Measurements from ENCODE around the gene MOK.
A peak's percentile ranks its signal among the peaks of the same experiment; 100 is the strongest.
"Not testable (repeated sequence)": the region's sequence is repeated elsewhere in the genome, so short reads cannot be mapped to it uniquely, and the experiment has no call there.

Gene MOK

DNA sequence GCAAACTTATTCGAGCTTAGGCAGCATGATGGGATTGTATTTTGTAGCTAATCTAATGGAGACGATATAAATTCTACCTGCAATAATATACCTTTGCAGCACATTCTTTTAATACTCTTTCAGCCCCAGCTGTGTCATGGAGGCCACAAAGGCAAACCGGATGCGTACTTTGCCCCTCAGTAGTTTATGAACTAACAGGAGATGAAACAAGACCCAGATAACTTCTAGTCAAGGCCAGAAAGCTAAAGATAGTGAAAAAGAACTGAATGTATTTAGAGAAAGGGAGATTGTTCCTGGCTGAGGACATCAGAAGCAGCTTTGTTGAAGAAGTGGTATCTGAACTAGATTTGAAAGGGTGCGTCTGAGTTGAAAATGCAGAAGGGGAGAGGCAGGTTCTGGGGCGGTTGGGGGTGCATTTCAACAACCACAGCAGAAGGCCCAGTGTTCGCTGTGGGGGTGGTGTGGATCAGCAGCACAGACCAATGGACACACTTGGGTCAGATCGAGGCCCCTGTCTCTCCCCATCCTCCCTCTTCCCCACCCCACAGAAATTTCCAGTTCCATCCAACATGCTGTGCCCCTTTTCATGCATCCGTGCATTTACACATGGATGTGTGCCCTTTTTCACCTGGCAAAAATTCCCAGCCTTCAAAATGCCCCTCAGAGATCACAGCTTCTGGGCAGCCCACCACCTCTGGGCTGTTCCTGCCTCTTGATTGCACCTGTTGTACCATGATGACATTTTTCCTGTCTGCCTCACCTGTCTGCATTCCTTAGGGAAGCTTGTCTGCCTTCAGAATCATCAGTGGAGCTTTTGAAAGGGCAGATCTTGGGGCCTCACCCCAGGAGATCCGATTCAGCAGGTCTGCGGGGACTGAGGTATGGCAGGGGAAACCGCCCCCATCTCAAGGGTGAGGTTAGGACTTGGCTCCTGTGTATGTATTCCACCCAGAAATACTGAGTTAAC lies 16.8 kb upstream of the MOK start:
- DNase-seq, result no peak

DNA sequence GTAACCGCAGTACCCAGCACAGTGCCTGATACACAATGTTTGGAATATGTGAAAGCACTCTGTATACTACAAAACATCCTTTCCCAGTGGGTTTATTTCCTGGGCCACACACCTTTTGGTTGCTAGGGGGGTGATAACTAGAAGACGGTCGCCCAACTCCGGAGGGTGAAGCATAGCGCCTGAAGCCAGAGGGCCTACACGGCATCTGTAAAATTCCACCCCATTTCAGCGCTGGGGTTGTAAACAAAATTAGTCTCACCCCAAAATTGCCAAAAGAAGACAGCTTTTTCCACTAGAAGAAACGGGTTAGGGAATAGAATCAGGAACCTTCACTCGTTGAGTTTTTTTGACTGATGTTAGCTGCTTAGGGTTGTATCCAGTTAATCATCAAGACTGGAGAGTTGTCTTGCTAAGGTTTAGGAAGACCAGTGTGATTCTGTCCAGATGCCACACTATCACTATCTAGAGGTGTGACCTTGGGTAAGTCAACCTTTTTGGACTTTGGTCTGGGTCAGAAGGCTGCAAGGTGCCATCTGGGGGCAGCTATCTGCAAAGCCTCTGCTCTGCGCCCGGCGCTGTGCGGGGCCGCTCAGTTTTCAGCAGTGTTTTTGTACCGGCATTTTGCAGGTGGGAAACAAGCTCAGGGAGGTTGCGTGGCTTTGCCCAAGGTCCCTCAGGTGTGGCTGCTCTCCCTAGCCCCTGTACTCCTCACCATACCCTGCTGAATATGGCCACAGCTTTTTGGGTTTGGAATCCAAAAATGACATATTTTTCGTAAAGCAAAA lies 15.9 kb upstream of the MOK start:
- no peak for DNase-seq

DNA sequence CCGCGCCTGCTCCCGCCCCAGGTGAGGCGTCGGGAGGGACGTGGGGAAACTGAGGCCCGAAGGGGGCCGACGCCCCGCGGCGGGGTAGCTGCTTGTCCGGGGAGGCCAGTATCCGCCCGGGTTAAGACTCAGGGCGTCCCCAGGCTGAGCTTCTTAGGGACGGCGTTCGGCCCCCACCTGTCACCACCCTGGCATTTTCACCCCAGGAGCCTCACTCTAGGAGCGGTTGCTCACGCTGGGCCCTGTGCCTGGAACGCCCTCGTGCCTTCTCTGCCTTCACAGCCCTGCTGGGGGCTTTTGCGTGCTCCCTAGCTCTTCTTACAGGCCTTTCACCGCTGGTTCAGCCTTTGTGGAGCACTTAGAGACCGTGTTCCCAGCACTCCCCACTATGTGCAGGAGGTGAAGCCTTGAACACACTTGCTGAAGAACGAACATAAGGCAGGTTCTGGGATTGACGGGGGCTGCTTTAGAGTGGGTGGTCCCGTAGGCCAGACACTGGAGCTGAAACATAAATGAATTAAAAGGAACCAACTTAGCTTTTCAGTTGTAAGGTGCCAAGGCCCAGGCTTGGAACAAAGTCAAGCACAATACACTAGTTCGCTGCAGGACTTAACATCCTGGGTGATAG lies 15.2 kb upstream of the MOK start:
- peak; percentile 62 for DNase-seq

DNA sequence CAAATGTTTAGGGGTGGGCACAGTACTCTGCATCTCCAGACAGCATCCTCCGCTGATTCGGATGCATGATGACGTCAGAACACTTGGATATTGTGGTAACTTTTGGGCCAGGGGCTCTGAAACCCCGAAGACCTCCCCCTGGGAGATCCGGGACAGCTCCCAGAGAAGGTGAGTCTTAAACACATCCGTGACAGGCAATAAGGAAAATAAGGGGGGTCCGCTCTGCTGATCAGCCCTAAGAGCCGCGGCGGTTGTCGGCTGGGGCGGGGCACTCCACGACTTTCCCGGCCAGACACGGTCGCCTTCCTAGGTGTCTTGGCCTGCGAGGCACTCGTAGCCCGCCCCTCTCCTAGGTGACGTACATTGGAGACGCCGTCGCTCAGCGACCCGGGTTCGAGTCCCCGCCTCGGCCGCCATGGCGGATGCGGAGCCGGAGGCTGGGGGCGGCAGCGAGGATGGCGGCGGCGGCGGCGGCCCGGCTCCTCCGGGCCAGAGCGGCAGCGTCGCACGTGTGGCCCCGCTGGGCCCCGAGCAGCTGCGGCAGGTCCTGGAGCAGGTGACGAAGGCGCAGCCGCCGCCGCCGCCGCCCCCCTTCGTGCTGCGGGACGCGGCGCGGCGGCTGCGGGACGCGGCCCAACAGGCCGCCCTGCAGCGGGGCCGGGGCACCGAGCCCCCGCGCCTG lies 14.5 kb upstream of the MOK start, which contains the start of gene ZNF839:
Gene ZNF839 (plus strand): TSS at position 396 of the 682 bp plus-strand sequence. CDS start 20 bp downstream, at position 416.
- DNase-seq, result peak; percentile 94

DNA sequence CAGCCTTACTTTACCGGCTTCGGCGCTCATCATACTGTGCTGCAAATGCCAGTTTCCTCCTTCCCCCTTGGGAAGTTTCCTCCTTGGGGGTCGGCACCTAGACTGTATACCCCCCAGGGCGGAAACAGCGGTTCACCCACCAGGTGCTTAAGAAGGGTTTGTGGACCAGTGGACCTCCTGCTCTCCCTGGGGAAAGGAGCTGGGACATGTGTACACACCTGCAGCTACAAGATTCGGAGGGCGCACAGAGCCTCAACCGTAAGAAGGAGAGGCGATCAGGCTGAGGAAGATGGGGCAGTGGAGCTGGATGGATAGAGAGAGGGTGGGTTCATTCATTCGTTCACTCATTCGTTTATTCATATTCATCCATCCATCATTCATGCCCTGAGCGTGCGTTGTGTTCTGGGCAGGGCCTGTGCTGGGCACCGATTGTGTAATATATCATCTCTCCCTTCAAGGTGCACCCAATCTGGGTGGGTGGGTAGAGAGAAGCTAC lies 13.9 kb upstream of the MOK start:
- DNase-seq, result no peak

DNA sequence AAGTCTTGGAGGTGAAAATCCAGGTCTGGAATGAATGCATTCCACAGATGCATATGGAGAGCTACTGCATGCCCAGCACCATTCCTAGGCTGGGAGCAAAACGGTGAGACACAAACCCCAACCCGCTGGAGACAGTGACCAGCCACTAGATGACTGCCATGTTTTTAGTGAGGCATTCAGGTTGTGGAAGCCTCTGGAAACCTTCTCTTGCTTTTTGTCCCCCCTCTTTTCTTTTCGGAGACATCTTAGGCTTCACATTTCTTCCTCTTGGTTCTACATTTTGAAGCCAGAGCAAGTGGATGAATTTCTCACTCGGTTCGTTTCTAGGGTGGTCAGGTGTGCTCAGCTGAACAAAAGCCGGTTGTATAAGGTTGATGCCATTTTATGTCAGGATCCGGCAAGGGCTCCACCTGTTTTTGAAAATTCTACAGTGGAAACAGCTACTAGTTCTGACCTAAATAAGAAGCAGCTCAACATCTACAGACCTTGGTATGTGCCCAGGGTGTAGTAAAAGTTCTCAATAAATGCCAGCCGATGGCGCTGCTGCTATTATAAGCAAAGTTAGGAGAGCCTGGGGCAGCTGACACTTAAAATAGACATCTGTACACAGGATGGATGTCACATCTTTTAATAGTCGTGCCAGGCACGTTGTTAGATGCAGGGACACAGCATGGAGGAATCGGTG lies 12.7 kb upstream of the MOK start:
- no peak for DNase-seq

DNA sequence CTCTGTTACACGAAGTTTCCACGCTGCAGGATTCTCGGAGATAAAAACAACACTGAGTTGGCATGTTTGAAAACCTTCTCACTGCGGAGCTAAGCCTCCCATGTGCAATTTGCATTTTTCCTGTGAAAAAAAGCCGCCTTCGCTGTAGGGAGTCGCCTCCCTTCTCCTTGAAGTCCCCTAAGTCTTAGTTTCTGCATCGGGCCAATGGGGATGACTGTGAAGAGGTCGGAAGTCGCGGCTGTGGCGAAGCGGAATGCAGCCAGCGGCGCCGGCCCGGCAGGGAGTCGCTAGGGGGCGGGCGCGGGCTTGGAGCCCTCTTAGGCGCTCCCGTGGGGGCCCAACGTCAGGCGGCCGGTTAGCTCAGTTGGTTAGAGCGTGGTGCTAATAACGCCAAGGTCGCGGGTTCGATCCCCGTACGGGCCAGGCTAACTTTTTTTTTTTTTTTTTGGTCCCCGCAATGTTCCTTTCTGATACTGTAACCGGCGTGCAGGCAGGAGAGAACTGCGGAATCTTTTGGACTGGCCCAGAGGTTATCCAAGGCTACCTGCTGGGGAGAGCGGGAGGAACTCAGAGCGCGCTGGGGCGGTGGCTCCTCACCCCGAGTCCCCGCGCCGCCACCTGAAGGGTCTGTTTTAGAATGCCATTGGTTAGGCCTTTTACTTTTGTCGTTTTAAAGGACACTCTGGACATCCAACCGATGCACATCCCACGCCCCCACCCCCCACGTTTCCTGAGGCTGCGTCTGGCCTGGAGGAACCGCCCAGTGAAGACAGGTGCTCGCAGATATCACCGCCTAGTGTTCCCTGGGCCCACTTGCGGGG lies 12.0 kb upstream of the MOK start:
- peak; percentile 97 for DNase-seq

DNA sequence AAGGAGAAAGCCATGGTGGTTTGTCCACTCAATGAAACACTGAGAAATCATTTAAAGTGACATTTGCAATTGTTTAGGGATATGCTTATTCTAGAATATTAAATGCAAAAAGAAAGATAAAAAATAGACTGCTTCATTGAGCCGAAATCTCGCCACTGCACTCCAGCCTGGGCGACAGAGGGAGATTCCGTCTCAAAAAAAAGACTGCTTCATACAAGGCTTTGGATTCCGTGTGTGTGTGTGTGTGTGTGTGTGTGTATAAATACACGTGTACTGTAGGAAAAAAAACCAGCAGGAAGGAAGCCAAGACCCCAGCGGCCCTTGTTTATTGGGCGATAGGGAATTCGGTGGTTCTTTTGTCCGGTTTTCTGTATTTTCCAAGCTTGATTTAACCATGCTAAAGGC lies 11.4 kb upstream of the MOK start:
- DNase-seq, result no peak

DNA sequence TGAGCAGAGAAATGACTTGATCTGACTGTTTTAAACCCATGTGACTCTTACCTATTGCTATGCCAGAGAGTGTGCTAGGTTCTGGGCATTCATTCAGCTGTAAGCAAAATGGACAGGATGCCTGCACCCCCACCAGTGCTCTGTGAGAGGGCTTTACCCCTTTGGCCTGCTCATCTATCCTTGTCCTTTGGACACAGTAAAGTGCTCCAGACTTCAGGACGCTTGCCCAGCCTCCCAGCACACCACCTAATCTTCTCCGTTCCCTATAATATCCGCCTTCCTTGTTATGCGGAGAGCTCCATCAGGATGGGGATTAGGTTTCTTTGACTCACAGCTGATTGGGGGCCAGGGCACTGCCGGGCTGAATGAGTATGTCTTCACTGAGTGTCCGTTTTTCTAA lies 10.2 kb upstream of the MOK start:
- DNase-seq, result no peak

DNA sequence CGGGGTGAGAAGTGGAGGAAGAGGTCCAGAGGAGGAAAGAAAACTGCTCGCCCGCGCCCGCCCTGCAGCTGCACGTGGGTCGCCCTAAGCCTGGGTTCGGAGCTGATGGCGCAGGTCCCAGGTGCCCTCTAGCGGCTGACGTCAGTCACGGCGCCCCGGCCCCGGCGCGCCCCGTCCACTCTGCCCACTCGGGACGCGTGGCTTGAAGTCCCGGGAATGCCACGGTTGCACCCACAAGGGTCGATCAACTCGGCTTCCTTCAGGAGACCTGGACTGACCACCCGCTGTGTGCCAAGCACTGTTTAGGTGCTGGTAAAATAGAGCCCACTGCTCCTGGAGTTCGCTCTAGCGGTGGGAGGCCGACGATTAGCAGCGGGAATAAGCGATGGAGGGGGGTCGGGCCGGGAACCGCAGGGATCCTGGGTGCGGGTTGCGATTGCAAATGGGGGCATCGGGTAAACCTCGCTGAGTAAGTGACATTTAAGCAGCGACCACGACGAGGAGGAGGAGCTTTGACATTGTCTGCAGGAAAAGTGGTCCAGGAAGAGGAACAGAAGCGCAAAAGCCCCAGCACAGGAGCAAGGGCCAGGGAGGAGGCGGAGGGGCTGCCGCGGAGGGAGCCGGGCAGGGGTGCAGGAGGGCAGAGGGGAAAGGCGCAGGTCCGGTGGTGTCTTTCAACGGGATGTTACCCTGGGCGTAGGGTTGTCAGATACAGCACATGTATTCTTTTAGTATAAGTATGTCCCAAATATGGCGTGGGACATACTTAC lies 9.5 kb upstream of the MOK start:
- peak; percentile 84 for DNase-seq

DNA sequence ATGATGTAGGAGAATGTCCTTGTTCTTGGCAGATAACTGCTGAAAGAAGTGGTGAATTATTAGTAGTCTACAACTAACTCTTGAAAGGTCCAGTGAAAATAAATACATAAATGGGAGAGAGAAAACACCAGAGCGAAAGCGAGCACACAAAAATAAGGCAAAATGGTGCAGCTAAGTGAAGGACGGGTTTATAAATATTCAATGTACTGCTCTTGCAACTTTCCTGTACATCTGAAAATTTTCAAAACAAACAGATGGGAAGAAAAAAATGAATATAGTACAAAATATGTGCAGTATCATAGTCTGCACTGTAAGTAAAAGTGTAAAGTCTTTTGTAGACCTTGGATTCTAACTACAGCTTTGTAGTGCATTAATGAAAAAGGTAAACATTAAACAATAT lies 1.3 kb downstream of the MOK start:
- no peak for DNase-seq

DNA sequence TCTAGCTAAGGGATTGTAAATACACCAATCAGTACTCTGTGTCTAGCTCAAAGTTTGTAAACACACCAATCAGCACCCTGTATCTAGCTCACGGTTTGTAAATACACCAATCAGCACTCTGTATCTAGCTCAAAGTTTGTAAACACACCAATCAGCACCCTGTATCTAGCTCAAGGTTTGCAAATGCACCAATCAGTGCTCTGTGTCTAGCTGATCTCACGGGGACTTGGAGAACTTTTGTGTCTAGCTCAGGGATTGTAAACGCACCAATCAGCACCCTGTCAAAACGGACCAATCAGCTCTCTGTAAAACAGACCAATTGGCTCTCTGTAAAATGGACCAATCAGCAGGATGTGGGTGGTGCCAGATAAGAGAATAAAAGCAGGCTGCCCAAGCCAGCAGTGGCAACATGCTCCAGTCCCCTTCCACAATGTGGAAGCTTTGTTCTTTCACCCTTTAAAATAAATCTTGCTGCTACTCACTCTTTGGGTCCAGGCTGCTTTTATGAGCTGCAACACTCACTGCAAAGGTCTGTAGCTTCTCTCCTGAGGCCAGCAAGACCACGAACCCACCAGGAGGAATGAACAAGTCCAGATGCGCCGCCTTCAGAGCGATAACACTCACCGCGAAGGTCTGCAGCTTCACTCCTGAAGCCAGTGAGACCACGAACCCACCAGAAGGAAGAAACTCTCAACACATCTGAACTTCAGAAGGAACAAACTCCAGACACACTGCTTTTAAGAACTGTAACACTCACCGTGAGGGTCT lies 6.5 kb downstream of the MOK start:
- not testable (repeated sequence) for DNase-seq

DNA sequence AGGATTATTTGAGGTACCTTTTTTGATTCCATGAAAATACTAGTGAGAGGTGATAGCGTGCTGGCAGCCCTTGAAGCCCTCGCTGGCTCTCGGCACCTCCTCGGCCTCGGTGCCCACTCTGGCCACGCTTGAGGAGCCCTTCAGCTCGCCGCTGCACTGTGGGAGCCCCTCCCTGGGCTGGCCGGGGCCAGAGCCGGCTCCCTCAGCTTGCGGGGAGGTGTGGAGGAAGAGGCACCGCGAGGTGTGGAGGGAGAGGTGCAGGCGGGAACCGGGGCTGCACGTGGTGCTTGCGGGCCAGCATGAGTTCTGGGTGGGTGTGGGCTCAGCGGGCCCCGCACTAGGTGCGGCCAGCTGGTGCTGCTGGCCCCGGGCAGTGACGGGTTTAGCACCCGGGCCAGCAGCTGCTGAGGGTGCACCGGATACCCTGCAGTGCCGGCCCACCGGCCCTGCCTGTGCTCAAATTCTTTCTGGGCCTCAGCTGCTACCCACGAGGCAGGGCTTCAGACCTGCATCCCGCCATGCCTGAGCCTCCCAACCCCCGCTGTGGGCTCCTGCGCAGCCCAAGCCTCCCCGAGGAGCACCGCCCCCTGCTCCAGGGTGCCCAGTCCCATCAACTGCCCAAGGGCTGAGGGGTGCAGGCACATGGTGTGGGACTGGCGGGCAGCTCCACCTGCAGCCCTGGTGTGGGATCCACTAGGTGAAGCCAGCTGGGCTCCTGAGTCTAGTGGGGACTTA lies 7.4 kb downstream of the MOK start:
- DNase-seq, result no peak

DNA sequence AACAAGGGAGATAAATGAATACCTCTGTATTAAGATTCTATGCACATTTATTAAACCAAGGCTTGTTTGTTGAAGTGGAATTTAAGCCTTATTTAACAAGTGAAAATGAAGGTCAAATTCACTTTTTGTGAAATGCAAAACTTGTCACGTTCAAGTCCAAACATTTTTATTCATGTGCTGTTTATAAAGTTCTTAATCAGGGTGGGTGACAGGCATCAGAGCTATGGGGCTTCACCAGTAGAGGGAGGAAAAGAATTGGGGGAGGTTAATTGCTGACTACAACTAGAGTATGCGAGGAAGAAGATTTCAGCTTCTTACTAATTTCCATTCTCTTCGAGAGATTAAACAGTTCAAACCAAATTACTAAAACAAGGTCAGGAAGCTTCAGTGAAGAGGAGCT lies 9.7 kb downstream of the MOK start:
- no peak for DNase-seq

DNA sequence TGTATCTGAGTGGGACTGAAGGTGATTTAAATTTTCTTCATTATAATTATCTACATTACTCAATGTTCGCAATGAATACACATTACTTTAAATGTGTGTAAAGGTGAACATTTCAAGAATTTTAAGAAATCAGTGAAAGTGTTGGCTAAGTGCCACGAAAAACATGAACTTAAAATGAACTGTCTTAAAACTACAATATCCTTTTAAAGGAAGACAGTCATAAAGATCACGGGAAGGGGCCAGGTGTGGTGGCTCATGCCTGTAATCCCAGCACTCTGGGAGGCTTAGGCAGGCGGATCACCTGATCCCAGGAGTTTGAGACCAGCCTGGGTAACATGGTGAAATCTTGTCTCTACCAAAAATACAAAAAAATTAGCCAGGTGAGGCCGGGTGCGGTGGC lies 11.2 kb downstream of the MOK start:
- no peak for DNase-seq

DNA sequence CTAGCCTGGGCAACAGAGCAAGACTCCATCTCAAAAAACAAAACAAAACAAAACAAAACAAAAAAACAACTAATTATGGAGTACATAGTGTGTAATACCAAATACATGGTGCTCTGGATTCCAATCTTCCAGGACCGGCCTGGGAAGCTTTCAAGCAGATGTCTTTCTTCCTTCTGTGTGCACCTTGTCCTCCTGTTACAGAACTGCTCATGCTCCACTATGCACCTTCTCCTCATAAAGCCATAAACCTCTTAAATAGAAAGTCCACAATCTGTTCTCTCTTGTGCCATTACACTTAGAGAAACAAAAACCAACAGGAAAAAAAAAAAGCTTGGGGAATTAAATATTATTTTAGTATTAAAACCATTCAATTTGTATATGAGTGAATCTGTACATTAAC lies 12.5 kb downstream of the MOK start:
- DNase-seq, result no peak

DNA sequence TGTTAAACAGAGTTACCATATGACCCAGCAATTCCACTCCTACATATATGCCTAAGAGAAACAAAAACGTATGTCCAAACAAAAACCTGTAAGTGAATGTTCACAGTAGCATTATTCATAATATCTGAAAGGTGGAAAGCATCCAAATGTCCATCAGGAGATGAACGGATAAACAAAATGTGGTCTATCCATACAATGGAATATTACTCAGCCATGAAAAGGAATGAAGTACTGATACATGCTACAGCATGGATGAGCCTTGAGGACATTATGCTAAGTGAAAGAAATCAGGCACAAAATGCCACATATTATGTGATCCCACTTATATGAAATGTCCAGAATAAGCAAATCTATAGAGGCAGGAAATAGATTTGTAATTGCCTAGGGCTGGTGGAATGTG lies 16.8 kb downstream of the MOK start:
- no peak for DNase-seq

DNA sequence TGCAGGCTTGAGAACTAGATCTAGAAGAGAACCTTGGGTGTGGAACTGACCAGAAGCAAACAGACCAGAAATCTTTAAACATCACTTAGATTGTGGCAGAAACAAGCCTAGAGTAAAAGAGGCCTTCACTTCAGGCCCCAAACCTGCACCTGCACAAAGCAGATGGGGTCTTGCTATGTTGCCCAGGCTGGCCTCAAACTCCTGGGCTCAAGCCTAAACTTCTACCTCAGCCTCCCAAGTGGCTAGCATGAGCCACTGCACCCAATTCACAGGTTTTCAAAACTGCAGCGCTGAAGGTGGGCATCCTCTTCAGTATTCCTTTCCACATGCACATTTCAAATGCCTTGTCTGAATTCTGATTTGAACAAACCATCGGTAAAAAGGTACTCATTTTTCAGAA lies 19.9 kb downstream of the MOK start:
- no peak for DNase-seq

DNA sequence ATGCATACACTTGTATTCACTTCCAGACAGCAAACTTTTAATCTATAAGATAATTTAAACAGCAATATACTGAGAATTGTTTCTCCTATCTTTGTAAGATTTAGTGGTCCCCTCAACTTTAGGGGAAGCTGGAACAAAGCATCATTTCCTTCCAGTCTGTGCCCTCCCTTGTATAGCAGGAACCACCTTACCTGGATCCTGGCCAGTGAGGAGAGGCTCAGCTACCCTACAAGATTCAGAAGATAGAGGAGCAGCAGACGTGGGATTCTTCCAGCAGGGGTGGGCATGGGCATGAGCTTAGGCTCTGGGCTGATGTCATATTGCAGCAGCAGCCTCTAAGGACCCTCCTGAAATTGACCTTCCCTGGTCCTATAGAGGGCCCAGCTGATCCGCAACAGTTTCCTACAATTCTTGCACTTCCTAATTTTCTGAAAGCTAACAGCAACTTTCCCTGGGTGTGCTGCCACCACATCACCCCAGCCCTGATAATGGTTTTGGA lies 21.3 kb downstream of the MOK start:
- no peak for DNase-seq
